ENCODE data around the gene TUBD1. TPM values are rescaled to one million over a fixed set of nuclear protein-coding genes. Genes with fewer than 3 reads are reported as not detected.
"Not testable (repeated sequence)": the region's sequence is repeated elsewhere in the genome, so short reads cannot be mapped to it uniquely, and the experiment has no call there.

Gene TUBD1
- total RNA-seq, 1 donor from 2014 or later = 5.9 TPM

GRCh38 chr17:59856859-59857794 is 35.6 kb downstream of the TUBD1 start:
- Histone ChIP-seq H3K4me3 (ENCODE audit: low read depth, low read length) (no peak overlapping the region), H3K27me3 (ENCODE audit: control insufficient read depth, insufficient read depth, low read length) (no peaks in the 10 kb centered on the region), H3K36me3 (ENCODE audit: control insufficient read depth, insufficient read depth, low read length) (no peaks in the 10 kb centered on the region)
- no peak for DNase-seq (ENCODE audit: low read depth)
- no peak for TF ChIP-seq CTCF (IDR thresholded peaks at IDR 0.05; ENCODE audit: insufficient read depth, low read length, poor library complexity, severe bottlenecking)

- DNase-seq (ENCODE audit: low read depth); H3K27me3 ChIP-seq (ENCODE audit: control insufficient read depth, insufficient read depth, low read length); H3K36me3 ChIP-seq (ENCODE audit: control insufficient read depth, insufficient read depth, low read length); H3K4me3 ChIP-seq (ENCODE audit: low read depth, low read length): not testable (repeated sequence)
Observed at GRCh38 chr17:59853919-59854729, 38.6 kb downstream of the TUBD1 start.

- peak; percentile 100 for DNase-seq (ENCODE audit: low read depth)
- Histone ChIP-seq H3K27me3 (ENCODE audit: control insufficient read depth, insufficient read depth, low read length) (no peaks in the 10 kb centered on the region), H3K36me3 (ENCODE audit: control insufficient read depth, insufficient read depth, low read length) (no peaks in the 10 kb centered on the region), H3K4me3 (ENCODE audit: low read depth, low read length) (no peak overlapping the region)
- peak; percentile 76 for TF ChIP-seq CTCF (IDR thresholded peaks at IDR 0.05; ENCODE audit: insufficient read depth, low read length, poor library complexity, severe bottlenecking)
Observed at GRCh38 chr17:59853168-59853918, 39.4 kb downstream of the TUBD1 start.

- H3K4me3 ChIP-seq (ENCODE audit: low read depth, low read length); H3K27me3 ChIP-seq (ENCODE audit: control insufficient read depth, insufficient read depth, low read length); DNase-seq (ENCODE audit: low read depth); H3K36me3 ChIP-seq (ENCODE audit: control insufficient read depth, insufficient read depth, low read length): not testable (repeated sequence)
Observed at GRCh38 chr17:59852847-59853167, 39.9 kb downstream of the TUBD1 start.

GRCh38 chr17:59851439-59852375 is 41.0 kb downstream of the TUBD1 start:
- Histone ChIP-seq H3K27me3 (ENCODE audit: control insufficient read depth, insufficient read depth, low read length) (no peaks in the 10 kb centered on the region), H3K36me3 (ENCODE audit: control insufficient read depth, insufficient read depth, low read length) (no peaks in the 10 kb centered on the region), H3K4me3 (ENCODE audit: low read depth, low read length) (no peak overlapping the region)
- no peak for DNase-seq (ENCODE audit: low read depth)
- no peak for TF ChIP-seq CTCF (IDR thresholded peaks at IDR 0.05; ENCODE audit: insufficient read depth, low read length, poor library complexity, severe bottlenecking)

GRCh38 chr17:59850311-59850710 is 42.4 kb downstream of the TUBD1 start:
- not testable (repeated sequence) for H3K4me3 ChIP-seq (ENCODE audit: low read depth, low read length); H3K36me3 ChIP-seq (ENCODE audit: control insufficient read depth, insufficient read depth, low read length); DNase-seq (ENCODE audit: low read depth)

More at GRCh38 chr17:59850311-59850710, 42.4 kb downstream of the TUBD1 start:
- not testable (repeated sequence) for H3K27me3 ChIP-seq (ENCODE audit: control insufficient read depth, insufficient read depth, low read length)

Measured in kidney epithelial cell (primary cell).